Measurements from ENCODE around the gene IL17RA.
A peak's percentile ranks its signal among the peaks of the same experiment; 100 is the strongest.

IL17RA gene

DNA sequence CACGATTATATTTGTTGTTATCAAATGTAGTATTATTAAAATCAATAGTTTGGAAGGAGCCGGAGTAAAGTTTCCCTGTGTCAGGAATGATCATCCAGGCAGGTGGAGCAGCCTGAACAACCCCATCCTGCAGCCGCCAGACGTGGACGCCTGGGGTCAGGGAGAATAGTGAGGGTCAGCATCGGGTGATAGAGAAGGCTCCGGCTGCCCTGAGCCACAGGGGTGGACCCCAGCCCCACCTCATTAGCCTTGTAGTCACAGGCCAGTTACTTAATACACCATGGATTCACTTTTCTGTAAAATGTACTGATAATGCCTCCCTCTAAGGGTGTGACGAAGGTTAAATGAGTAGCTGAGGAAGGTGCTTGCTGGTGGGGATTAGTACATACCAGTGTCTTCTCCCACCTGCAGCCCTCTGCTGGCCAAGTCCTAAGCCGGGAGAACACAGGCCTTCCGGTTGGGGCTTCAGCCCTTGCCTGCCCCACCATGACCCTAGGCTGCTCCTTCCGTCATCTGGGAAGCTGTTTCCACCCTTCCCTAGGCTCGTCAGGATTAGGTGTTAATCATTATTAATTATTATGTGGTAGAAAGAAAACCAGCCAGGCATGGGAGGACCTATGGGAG is 21.5 kb downstream of the IL17RA start:
- no peak for DNase-seq (ENCODE audit: low spot score)

- DNase-seq (ENCODE audit: low spot score) = no peak
Measured at GRCh38 chr22:17106785-17107546, 22.2 kb downstream of the IL17RA start.

DNA sequence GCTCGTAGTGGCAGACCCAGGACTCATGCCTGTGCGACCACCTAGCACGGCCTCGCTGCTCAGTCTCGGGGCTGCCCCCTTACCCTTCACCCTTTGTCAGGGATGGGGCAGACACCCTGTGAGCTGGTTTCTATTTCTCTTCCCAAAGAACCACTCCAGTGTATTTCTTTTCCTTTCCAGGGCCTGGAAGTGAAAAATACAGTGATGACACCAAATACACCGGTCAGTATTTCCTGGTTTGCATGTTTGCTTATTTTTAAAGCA is 22.7 kb downstream of the IL17RA start:
- DNase-seq (ENCODE audit: low spot score) = no peak

DNA sequence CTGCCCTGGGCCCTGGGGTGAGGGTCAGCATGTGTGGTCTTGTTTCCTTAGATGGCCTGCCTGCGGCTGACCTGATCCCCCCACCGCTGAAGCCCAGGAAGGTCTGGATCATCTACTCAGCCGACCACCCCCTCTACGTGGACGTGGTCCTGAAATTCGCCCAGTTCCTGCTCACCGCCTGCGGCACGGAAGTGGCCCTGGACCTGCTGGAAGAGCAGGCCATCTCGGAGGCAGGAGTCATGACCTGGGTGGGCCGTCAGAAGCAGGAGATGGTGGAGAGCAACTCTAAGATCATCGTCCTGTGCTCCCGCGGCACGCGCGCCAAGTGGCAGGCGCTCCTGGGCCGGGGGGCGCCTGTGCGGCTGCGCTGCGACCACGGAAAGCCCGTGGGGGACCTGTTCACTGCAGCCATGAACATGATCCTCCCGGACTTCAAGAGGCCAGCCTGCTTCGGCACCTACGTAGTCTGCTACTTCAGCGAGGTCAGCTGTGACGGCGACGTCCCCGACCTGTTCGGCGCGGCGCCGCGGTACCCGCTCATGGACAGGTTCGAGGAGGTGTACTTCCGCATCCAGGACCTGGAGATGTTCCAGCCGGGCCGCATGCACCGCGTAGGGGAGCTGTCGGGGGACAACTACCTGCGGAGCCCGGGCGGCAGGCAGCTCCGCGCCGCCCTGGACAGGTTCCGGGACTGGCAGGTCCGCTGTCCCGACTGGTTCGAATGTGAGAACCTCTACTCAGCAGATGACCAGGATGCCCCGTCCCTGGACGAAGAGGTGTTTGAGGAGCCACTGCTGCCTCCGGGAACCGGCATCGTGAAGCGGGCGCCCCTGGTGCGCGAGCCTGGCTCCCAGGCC is 23.7 kb downstream of the IL17RA start:
- DNase-seq (ENCODE audit: low spot score) = no peak

- DNase-seq (ENCODE audit: low spot score) = no peak
Measured at GRCh38 chr22:17109113-17109865, 24.5 kb downstream of the IL17RA start.

DNA sequence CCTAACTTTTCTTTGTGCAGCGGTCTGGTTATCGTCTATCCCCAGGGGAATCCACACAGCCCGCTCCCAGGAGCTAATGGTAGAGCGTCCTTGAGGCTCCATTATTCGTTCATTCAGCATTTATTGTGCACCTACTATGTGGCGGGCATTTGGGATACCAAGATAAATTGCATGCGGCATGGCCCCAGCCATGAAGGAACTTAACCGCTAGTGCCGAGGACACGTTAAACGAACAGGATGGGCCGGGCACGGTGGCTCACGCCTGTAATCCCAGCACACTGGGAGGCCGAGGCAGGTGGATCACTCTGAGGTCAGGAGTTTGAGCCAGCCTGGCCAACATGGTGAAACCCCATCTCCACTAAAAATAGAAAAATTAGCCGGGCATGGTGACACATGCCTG is 25.2 kb downstream of the IL17RA start:
- DNase-seq (ENCODE audit: low spot score) = no peak

GRCh38 chr22:17110791-17111550 is 26.2 kb downstream of the IL17RA start:
- DNase-seq (ENCODE audit: low spot score) = no peak

- no peak for DNase-seq (ENCODE audit: low spot score)
Measured at GRCh38 chr22:17112491-17113042, 27.8 kb downstream of the IL17RA start.

- no peak for DNase-seq (ENCODE audit: low spot score)
Measured at GRCh38 chr22:17113600-17113999, 28.8 kb downstream of the IL17RA start.

- DNase-seq (ENCODE audit: low spot score) = no peak
Measured at GRCh38 chr22:17114173-17114897, 29.5 kb downstream of the IL17RA start.

- DNase-seq (ENCODE audit: low spot score) = no peak
Measured at GRCh38 chr22:17114898-17115235, 30.1 kb downstream of the IL17RA start.

DNA sequence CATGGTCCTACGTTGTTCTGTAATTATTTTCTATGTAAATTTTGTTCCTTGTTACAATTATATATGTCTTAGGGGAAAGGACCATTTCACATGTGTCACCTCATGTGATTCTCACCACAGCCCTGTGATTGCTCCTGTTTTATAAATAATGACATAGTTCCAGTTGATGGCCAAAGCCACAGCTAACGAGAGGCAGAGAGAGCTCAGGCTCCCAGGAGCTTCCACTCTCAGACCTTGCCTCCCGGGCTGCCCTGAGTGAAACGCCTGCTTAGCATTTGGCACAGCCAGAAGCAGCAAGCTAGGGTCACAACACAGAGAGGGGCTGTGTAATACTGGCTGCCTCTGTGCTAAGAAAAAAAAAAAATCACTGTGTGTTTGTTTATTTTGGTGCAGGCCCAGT is 30.4 kb downstream of the IL17RA start:
- no peak for DNase-seq (ENCODE audit: low spot score)

DNA sequence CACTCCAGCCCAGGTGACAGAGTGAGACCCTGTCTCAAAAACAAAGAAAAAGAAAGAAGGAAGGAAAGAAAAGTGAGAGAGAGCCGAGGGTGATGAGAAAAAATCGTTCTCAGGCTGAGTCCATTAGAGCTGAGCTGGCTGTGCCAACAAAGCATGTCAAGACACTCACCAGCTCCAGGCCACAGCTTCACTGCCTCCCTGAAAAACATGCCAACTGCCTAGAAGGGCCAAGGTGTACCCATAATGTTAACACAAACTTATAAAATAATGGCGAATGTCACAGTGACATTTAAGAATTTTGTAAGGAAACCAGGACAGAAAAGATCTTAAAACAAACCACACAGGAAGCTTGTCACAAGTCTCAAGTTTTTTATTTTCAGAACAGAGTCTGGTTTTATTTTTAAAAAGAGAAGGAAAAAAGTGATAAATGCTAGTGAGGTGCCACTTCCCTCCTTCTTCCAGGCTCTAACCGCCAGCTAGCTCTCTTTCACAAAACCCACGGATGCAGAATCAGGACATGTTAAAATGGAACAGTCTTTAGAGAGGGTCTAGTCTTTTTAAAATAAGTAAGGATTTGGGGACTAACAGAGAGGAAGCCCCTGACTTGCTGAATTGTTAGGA is 31.3 kb downstream of the IL17RA start:
- DNase-seq (ENCODE audit: low spot score) = peak; percentile 34

GRCh38 chr22:17116572-17117330 is 32.0 kb downstream of the IL17RA start:
- peak; percentile 13 for DNase-seq (ENCODE audit: low spot score)

GRCh38 chr22:17117400-17117799 is 32.6 kb downstream of the IL17RA start:
- DNase-seq (ENCODE audit: low spot score) = peak; percentile 20

- DNase-seq (ENCODE audit: low spot score) = peak; percentile 15
Measured at GRCh38 chr22:17117890-17118289, 33.1 kb downstream of the IL17RA start.

DNA sequence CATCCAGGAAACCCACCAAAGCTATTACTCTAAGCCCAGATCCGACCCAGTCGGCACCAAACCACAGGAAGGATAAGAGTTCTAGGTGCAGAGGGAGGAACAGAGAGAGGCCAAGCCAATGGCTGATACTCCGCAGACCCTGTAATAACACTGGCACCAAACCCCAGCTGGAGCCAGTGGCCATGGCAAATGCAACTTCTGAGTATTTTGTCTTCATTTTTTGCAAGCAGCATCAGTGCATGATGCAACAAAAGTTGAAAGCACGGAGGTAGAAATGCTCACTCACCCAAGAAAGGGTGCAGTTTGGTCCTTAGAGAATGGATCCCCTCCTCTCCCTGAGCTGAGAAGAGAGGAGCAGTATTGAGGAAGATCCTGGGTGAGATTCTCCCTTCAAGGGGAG is 33.5 kb downstream of the IL17RA start:
- no peak for DNase-seq (ENCODE audit: low spot score)

- peak; percentile 19 for DNase-seq (ENCODE audit: low spot score)
Measured at GRCh38 chr22:17119481-17120202, 34.8 kb downstream of the IL17RA start.

- no peak for DNase-seq (ENCODE audit: low spot score)
Measured at GRCh38 chr22:17120281-17120680, 35.5 kb downstream of the IL17RA start.

All from cerebellar cortex (tissue), 1 donor.